HG03442 (cell line): ENCODE data around the gene CCNH.

Experiments used
- ATAC-seq: cut with Tn5 transposase; IDR thresholded peaks from one replicate; pipeline ENCODE4 v1.9.1; 2021; ENCODE audit warnings: mild to moderate bottlenecking, moderate library complexity; ENCODE audit not compliant: unreplicated experiment

The CCNH gene

GRCh38 chr5:87403899-87404298 lies 8.8 kb downstream of the CCNH start:
- ATAC-seq = no peak

DNA sequence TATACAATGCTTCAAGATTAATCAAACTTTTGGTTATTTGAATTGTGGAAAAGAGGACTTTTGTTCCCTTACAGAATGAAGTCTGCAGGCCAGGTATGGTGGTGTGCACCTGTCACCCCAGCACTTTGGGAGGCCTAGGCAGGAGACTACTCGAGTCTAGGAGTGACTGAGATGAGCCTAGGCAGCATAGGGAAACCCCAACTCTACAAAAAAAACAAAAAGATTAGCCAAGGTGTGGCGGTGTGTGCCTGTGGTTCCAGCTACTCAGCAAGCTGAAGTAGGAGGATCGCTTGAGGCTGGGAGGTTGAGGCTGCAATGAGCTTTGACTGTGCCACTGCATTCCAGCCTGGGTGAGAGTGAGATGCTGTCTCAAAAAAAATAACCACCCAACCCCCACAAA lies 9.3 kb downstream of the CCNH start:
- no peak for ATAC-seq

DNA sequence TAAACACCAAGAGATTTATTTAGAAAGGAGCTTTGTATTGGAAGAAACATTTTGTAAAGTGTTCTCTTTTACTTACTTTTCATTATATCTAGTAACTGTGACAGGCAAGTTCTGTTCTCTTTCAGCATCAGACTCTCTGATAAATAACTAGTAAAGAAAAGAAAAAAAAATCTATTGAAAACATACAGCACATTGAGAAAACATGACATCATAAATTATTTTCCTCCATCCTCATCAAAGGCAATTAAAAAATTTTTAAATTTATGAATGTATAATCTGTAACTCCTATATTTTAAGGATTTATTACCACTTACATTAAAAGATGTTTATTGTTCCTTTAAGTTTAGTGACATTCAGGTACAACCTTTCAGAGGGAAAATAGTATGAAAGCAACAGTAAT lies 11.1 kb downstream of the CCNH start:
- ATAC-seq = no peak

DNA sequence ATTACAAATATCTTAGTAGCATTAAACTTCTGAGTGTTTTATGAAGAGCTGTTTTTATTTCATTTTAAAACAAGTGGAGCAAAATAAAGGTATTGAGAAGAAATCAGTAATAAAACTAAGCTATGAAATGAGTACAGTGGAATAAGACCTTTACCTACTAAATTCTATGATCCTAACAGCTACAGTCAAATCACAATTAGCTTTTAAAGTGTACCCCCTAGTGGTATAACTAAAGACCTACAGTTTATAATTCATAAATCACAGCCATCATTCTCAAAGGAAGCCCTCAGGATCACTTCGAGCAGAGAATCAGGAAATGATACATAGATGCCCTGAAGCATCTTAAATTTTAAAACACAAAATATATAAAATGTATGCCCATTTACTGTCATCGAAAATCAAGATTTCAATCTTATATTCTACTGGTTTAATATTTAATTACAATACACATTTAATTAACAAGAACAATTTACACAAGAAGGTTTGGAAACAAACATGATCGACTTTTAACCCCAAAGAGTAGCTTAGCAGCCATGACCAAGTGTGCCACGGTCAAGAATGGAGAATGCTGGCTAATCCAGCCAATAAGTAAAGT lies 12.3 kb downstream of the CCNH start:
- ATAC-seq = peak; percentile 72

DNA sequence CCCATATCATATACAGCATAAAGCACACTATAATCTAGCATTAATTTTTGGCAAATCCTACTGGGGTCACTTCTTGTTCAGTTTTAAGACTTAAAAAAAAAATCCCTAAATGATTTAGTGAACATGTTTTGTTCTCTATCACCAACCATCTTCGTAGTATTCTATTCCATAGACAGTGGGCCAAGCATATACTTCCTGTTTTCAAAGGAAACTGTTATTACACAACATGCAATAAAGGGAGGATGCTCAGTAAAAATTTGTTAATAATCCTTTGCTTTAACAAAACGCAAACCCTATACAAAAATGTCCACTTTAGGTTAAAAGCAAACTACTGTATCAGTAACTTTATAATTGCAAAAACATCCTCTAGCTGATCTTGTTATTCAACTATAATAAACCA lies 13.0 kb downstream of the CCNH start:
- no peak for ATAC-seq

GRCh38 chr5:87398981-87399614 lies 13.6 kb downstream of the CCNH start:
- ATAC-seq = no peak

- no peak for ATAC-seq
Observed at GRCh38 chr5:87394411-87395165, 18.1 kb downstream of the CCNH start.

GRCh38 chr5:87393331-87393730 lies 19.4 kb downstream of the CCNH start:
- no peak for ATAC-seq

- no peak for ATAC-seq
Observed at GRCh38 chr5:87392801-87393200, 19.9 kb downstream of the CCNH start.

- no peak for ATAC-seq
Observed at GRCh38 chr5:87392170-87392569, 20.6 kb downstream of the CCNH start.

- ATAC-seq = no peak
Observed at GRCh38 chr5:87390576-87391199, 22.0 kb downstream of the CCNH start.

- ATAC-seq = no peak
Observed at GRCh38 chr5:87390075-87390474, 22.7 kb downstream of the CCNH start.

GRCh38 chr5:87389296-87390034 lies 23.3 kb downstream of the CCNH start:
- no peak for ATAC-seq

GRCh38 chr5:87388129-87388528 lies 24.6 kb downstream of the CCNH start:
- ATAC-seq = no peak

DNA sequence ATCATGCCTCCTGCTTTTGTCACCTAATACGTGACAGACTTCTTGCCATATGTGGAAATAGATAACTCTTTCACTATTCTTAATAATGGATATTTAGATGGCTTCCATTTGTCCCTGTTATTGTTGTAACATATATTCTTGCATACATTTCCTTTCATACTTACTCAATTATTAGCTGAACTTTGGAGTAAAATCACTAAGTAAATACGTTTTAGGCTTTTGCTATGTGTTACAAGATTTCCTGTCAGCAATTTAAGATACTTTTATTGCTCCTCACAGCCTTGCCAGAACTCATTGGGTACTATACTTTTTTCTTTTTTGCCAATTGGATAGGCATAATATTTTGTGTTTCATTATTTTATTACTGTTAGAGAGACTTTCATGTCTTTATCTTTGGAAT lies 26.9 kb downstream of the CCNH start:
- no peak for ATAC-seq

- no peak for ATAC-seq
Observed at GRCh38 chr5:87383216-87383615, 29.5 kb downstream of the CCNH start.

- no peak for ATAC-seq
Observed at GRCh38 chr5:87382224-87382623, 30.5 kb downstream of the CCNH start.

- no peak for ATAC-seq
Observed at GRCh38 chr5:87372705-87373104, 40.0 kb downstream of the CCNH start.

GRCh38 chr5:87369431-87369830 lies 43.3 kb downstream of the CCNH start:
- no peak for ATAC-seq

DNA sequence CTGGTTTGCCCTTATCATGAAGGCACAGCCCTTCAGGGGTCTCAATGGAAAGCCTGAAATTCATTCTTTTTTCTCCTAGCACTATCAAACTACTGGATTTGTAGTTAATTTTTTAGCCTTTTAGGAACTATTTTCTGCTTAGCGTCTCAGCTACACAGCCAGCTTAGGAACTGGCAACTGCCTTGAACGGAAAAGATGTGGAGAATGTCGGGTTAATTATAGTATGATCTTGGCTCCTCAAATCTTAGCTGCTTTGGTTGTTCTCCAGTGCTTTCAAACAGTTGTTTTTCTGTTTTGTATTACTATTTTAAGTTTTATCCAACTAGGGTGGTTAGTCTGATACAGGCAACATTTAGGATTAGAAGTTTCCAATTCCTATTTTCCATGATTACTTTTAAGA lies 44.1 kb downstream of the CCNH start:
- no peak for ATAC-seq

GRCh38 chr5:87367243-87367642 lies 45.5 kb downstream of the CCNH start:
- ATAC-seq = no peak
